ENCODE results near the gene IGF2.

- TF ChIP-seq EP300 (IDR thresholded peaks at IDR 0.05; ENCODE audit: borderline replicate concordance) (no peak), CREB1 (IDR thresholded peaks at IDR 0.05; ENCODE audit: low read depth) (no peak), MAX (IDR thresholded peaks at IDR 0.05) (no peak), REST (IDR thresholded peaks at IDR 0.05; ENCODE audit: low read depth) (no peak), YY1 (IDR thresholded peaks at IDR 0.05; ENCODE audit: low read depth) (no peak), FOXM1 (IDR thresholded peaks at IDR 0.05; ENCODE audit: borderline replicate concordance, low read depth) (no peak)
Measured at GRCh38 chr11:2156416-2157182, 17.4 kb upstream of the IGF2 start.
